ENCODE results near the gene TEAD3.
"Not testable (repeated sequence)": the region's sequence is repeated elsewhere in the genome, so short reads cannot be mapped to it uniquely, and the experiment has no call there.

DNA sequence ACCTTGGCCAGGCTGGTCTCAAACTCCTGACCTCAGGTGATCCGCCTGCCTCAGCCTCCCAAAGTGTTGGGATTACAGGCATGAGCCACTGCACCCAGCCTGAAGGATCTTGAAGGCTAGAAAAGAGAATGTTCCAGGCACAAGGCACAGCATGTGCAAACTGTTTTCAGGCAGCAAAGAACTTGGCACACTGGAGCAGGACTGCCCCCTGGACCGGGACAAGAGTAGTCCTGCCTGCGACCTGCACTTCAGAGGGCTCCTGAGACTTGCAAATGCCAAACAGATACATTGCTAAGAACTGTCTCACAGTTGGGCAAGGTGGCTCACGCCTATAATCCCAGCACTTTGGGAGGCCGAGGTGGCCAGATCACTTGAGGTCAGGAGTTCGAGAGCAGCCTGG, 19.1 kb upstream of the TEAD3 start:
- TF ChIP-seq, protein P1, sequence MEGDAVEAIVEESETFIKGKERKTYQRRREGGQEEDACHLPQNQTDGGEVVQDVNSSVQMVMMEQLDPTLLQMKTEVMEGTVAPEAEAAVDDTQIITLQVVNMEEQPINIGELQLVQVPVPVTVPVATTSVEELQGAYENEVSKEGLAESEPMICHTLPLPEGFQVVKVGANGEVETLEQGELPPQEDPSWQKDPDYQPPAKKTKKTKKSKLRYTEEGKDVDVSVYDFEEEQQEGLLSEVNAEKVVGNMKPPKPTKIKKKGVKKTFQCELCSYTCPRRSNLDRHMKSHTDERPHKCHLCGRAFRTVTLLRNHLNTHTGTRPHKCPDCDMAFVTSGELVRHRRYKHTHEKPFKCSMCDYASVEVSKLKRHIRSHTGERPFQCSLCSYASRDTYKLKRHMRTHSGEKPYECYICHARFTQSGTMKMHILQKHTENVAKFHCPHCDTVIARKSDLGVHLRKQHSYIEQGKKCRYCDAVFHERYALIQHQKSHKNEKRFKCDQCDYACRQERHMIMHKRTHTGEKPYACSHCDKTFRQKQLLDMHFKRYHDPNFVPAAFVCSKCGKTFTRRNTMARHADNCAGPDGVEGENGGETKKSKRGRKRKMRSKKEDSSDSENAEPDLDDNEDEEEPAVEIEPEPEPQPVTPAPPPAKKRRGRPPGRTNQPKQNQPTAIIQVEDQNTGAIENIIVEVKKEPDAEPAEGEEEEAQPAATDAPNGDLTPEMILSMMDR (conservative IDR thresholded peaks at IDR 0.05; ENCODE audit: low read length) = not testable (repeated sequence)
- not testable (repeated sequence) for TF ChIP-seq EZH2phosphoT487 (IDR thresholded peaks at IDR 0.05; ENCODE audit: borderline replicate concordance, low read depth, low read length)
